Measurements from ENCODE around the gene HAAO. TPM values are rescaled to one million over a fixed set of nuclear protein-coding genes. Genes with fewer than 3 reads are reported as not detected.

The HAAO gene
- total and polyA plus RNA-seq, 2 donors (not counting 3 experiments of a cell fraction or from before 2014, with no cell fraction given), result 0.82 to 1.1 TPM

- H3K4me2 ChIP-seq (ENCODE audit: insufficient read depth, low read length), result no peak overlapping the region
- TF ChIP-seq POLR2A (IDR thresholded peaks at IDR 0.05; ENCODE audit: low read depth, low read length), result no peak
- TF ChIP-seq MAX (IDR thresholded peaks at IDR 0.05; ENCODE audit: insufficient read depth, insufficient read length), result no peak
- no peak for TF ChIP-seq JUN (IDR thresholded peaks at IDR 0.05; ENCODE audit: borderline replicate concordance, insufficient read depth, insufficient read length, low read depth)
- TF ChIP-seq CTCF (IDR thresholded peaks at IDR 0.05; ENCODE audit: extremely low read depth in 1 of 2, insufficient read depth in 1 of 2, low read depth in 1 of 2, low read length in 2 of 2), result no peak
- TF ChIP-seq POLR2AphosphoS5 (IDR thresholded peaks at IDR 0.05; ENCODE audit: insufficient read depth, low read depth, low read length), result no peak
- TF ChIP-seq FOS (IDR thresholded peaks at IDR 0.05; ENCODE audit: borderline replicate concordance, insufficient read depth, low read length), result no peak
- no peak for TF ChIP-seq MYC (IDR thresholded peaks at IDR 0.05; ENCODE audit: low read depth, low read length)
- no peak for TF ChIP-seq EZH2 (IDR thresholded peaks at IDR 0.05; ENCODE audit: borderline replicate concordance, low read depth, low read length, severe bottlenecking)
- TF ChIP-seq GATA2 (IDR thresholded peaks at IDR 0.05; ENCODE audit: insufficient read depth, insufficient read length, low read depth, low read length), result no peak
- H3K9ac ChIP-seq (replicated peaks; ENCODE audit: extremely low read depth, insufficient read depth, low read length), result no peak overlapping the region
- no peaks in the 10 kb centered on the region for H3K9me1 ChIP-seq (replicated peaks; ENCODE audit: control insufficient read depth, extremely low read depth, insufficient read depth, low read length)
- DNase-seq (ENCODE audit: low read depth, low spot score) (no peak), FAIRE-seq (no peak)
- H3K27me3 ChIP-seq (ENCODE audit: control insufficient read depth in 2 of 2, insufficient read depth in 2 of 2, low read length in 2 of 2), result no peaks in the 10 kb centered on the region
- dilution Hi-C loops (cut with MboI; ENCODE audit: extremely low pct_ligation_motif_present, low sequenced_read_pairs), result no loop called here
- no peaks in the 10 kb centered on the region for H3K79me2 ChIP-seq (ENCODE audit: control insufficient read depth, insufficient read depth, low read length)
- intact Hi-C loops (cut with micrococcal nuclease), result no loop called here
- ChIA-PET CTCF (interaction anchor here (1.2 to 1.8 kb wide), 2 partner anchors 11 to 258 kb away, joined by 4 to 6 read pairs; no protein-coding TSS in a partner anchor), POLR2A (no interaction called here)
- H2AFZ ChIP-seq (ENCODE audit: low read depth, low read length), result no peak overlapping the region
- no peaks in the 10 kb centered on the region for H3K9me3 ChIP-seq (replicated peaks; ENCODE audit: control insufficient read depth, insufficient read depth, low read length)
- no peaks in the 10 kb centered on the region for H4K20me1 ChIP-seq (replicated peaks; ENCODE audit: control insufficient read depth, extremely low read depth, insufficient read depth, low read length)
- no peaks in the 10 kb centered on the region for H3K36me3 ChIP-seq (ENCODE audit: control insufficient read depth in 2 of 2, extremely low read depth in 1 of 2, insufficient read depth in 2 of 2, low read length in 2 of 2)
- no peaks in the 10 kb centered on the region for H3K4me1 ChIP-seq (ENCODE audit: control insufficient read depth, extremely low read depth, insufficient read depth, low read length)
- no peak overlapping the region for H3K4me3 ChIP-seq (replicated peaks in 1 of 3; ENCODE audit: insufficient read depth in 1 of 3, low read depth in 1 of 3, low read length in 3 of 3)
- no peak overlapping the region for H3K27ac ChIP-seq (ENCODE audit: insufficient read depth, low read depth, low read length)
- BruUV-seq (replicated peaks), result no TSS peak
These were observed 23.6 kb downstream of the HAAO start for GRCh38 chr2:42768706-42769256.
